ENCODE data around the gene CARD10.

Gene CARD10

GRCh38 chr22:37564111-37564711 is 45.0 kb upstream of the CARD10 start:
- peak; percentile 3 for TF ChIP-seq CTCF (IDR thresholded peaks at IDR 0.05; ENCODE audit: control insufficient read depth, insufficient read depth, low read depth, low read length, missing control alignments)
- H3K4me3 ChIP-seq (ENCODE audit: control insufficient read depth, low read depth, low read length): no peak overlapping the region; the same call in 1 of the 2 replicates
- DNase-seq (ENCODE audit: low read depth): no peak

GRCh38 chr22:37563153-37564081 is 44.2 kb upstream of the CARD10 start:
- peak; percentile 78 for DNase-seq (ENCODE audit: low read depth)
- TF ChIP-seq CTCF (IDR thresholded peaks at IDR 0.05; ENCODE audit: control insufficient read depth, insufficient read depth, low read depth, low read length, missing control alignments): no peak
- H3K4me3 ChIP-seq (ENCODE audit: control insufficient read depth, low read depth, low read length): peak overlapping the region; percentile 11

- peak overlapping the region; percentile 51 for H3K4me3 ChIP-seq (ENCODE audit: control insufficient read depth, low read depth, low read length)
- no peak for TF ChIP-seq CTCF (IDR thresholded peaks at IDR 0.05; ENCODE audit: control insufficient read depth, insufficient read depth, low read depth, low read length, missing control alignments)
- DNase-seq (ENCODE audit: low read depth): no peak
Measured at GRCh38 chr22:37562049-37562875, 43.0 kb upstream of the CARD10 start.

- no peak for DNase-seq (ENCODE audit: low read depth)
- TF ChIP-seq CTCF (IDR thresholded peaks at IDR 0.05; ENCODE audit: control insufficient read depth, insufficient read depth, low read depth, low read length, missing control alignments): peak; percentile 89
- peak overlapping the region; percentile 51 for H3K4me3 ChIP-seq (ENCODE audit: control insufficient read depth, low read depth, low read length)
Measured at GRCh38 chr22:37561212-37562048, 42.2 kb upstream of the CARD10 start.

- DNase-seq (ENCODE audit: low read depth): no peak
Measured at GRCh38 chr22:37560608-37561211, 41.5 kb upstream of the CARD10 start.

More at GRCh38 chr22:37560608-37561211, 41.5 kb upstream of the CARD10 start:
- peak overlapping the region; percentile 51 for H3K4me3 ChIP-seq (ENCODE audit: control insufficient read depth, low read depth, low read length)
- no peak for TF ChIP-seq CTCF (IDR thresholded peaks at IDR 0.05; ENCODE audit: control insufficient read depth, insufficient read depth, low read depth, low read length, missing control alignments)
